Amniotic stem cell (primary cell): ENCODE results near the gene GPR108.

Source experiments
- DNase-seq: peaks from one replicate; lab custom pipeline; 2025; lab: John Stamatoyannopoulos, UW

The GPR108 gene

DNA sequence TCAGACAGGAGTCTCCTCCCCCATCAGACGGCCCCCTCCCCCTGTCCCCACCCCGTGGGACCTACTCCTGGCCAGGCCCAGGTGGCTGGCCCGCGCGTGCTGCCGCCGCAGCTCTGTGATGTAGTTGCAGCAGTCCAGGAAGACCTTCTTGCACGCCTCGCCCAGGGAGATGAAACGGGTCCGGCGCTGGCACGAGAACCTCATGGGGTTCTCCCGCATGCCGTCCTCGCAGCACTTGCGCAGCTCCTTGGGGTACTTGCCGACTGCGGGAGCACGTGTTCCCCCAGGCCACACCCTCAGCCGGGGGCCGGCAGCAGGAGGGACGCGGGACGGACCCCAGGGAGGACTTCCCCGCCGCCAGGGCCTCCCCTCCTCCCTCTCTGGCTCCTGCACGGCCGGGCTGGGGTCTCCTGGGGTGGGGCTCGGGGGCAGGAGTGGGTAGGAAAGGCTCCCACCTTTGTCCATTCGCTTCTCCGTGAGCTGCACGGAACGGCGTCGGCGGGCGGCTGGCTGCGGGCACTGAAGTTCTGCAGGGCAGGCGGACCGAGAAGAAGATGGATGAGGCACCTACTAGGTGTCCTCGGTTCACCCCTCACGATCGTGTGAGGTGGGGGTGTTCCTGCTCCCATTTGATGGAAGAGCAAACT is 30.2 kb downstream of the GPR108 start:
- DNase-seq = no peak

GRCh38 chr19:6706633-6706958 is 30.8 kb downstream of the GPR108 start:
- no peak for DNase-seq

GRCh38 chr19:6705931-6706632 is 31.3 kb downstream of the GPR108 start:
- DNase-seq = no peak

- no peak for DNase-seq
Observed at GRCh38 chr19:6700586-6701316, 36.6 kb downstream of the GPR108 start.

GRCh38 chr19:6699935-6700334 is 37.4 kb downstream of the GPR108 start:
- DNase-seq = no peak

- DNase-seq = no peak
Observed at GRCh38 chr19:6697291-6697690, 40.1 kb downstream of the GPR108 start.

GRCh38 chr19:6696239-6696820 is 41.0 kb downstream of the GPR108 start:
- no peak for DNase-seq

DNA sequence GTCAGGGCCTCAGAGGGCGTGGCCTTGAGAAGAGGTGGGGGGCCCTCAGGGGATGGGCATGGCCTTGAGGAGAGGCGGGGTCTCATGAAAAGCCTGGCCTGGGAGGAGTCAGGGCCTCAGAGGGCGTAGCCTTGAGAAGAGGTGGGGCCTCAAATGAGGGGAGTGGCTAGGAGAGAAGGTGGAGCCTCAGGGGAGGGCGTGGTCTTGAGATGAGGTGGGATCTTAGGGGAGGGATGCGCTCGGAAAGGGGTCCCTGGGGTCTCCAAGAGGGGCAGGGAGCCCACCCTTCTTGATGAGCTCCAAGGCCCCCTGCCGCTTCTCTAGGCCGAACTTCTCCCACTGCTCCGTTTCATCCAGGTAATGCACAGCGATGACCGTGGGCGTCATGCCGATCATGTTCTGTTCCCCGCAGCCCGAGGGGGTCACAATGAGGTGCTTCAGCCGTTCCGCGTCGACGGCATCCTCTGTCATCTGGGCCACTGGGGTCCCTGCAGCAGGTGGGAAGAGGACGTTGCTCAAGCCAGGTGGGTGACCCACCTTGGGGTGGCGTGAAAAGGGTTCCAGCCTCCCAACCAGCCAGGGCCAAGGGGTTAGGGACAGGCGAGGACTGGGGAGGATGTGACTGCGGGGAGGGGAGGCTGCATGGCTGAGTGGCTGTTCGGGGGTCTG is 43.1 kb downstream of the GPR108 start:
- no peak for DNase-seq

DNA sequence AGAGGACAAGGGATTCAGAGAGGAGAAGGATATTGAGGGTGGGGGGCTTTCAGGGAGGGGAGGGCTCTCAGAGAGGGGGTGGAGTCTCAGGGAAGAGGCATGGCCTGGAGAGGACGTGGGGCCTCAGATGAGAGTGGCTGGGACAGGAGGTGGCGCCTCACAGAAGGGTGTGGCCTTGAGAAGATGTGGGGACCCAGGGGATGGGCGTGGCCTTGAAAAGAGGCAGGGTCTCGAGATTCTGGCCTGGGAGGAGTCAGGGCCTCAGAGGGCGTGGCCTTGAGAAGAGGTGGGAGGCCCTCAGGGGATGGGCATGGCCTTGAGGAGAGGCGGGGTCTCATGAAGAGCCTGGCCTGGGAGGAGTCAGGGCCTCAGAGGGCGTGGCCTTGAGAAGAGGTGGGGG is 43.7 kb downstream of the GPR108 start:
- no peak for DNase-seq

DNA sequence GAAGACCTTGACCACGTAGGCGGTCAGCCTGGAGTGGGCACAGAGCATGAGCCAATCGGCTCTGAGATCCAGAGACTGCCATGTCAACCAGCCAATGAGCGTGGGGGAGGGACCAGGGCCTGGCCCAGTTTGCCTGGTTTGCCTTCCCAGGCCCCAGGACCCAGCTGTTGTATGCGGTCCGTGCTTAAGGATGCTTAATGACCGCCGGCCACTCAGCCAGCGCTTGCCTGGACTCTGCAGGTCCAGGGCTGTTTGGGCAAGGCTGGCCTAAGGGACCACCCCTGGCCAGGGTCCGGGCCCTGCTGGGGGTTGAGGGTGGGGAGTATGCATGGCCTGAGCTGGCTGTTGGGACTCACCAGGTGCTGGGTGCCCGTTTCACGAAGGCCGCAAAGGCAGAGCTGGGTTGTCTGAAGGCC is 44.3 kb downstream of the GPR108 start:
- DNase-seq = no peak

- DNase-seq = no peak
Observed at GRCh38 chr19:6692027-6692426, 45.4 kb downstream of the GPR108 start.

GRCh38 chr19:6691342-6691741 is 46.0 kb downstream of the GPR108 start:
- no peak for DNase-seq

- DNase-seq = no peak
Observed at GRCh38 chr19:6690160-6690885, 47.1 kb downstream of the GPR108 start.

DNA sequence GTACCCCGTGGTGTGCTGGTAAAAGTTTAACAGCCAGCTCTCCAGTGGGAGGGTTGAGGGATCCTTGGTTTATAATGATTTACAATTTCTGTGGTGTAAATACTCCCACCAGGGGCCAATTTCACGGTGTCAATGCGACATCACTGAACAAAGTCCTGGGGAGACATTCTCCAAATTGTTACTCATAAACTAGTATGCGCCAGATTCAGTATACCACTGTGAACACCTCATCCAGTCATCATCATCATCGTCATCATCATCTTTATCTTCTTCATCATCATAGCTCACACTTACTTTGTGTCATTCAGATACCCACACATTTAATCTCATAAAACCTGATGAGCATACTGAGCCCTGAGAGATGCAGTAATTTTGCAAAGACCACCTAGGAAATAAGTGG is 50.3 kb downstream of the GPR108 start:
- no peak for DNase-seq

- DNase-seq = no peak
Observed at GRCh38 chr19:6686628-6686975, 50.8 kb downstream of the GPR108 start.

- DNase-seq = no peak
Observed at GRCh38 chr19:6685962-6686627, 51.3 kb downstream of the GPR108 start.

DNA sequence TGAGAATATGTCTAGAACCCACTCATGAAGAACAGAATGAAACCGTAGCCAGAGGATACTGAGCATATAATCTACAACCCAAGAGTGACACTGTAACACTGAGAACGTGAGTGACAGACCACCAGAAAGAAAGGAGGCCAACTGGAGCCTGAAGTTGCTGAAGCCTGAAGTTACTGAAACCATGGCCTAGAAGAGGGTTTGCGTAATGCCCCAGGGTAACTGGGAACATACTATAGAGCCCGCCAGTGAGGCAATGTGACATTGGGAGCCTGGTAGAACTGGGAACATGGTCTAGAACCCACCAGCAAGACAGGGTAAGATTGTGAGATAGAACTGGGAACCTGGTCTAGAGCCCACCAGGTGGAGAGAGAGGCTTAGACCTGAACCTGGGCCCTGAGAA is 51.9 kb downstream of the GPR108 start:
- no peak for DNase-seq

- DNase-seq = no peak
Observed at GRCh38 chr19:6683971-6684370, 53.4 kb downstream of the GPR108 start.

- DNase-seq = no peak
Observed at GRCh38 chr19:6682607-6683128, 54.7 kb downstream of the GPR108 start.

- no peak for DNase-seq
Observed at GRCh38 chr19:6680141-6680540, 57.2 kb downstream of the GPR108 start.
